CD4-positive, alpha-beta T cell treated with Interleukin-15 for 4 hours (primary cell): ENCODE results near the gene KLHL21.
A peak's percentile ranks its signal among the peaks of the same experiment; 100 is the strongest.
"Not testable (repeated sequence)": the region's sequence is repeated elsewhere in the genome, so short reads cannot be mapped to it uniquely, and the experiment has no call there.

ENCODE experiments used
- DNase-seq: peaks from one replicate; pipeline ENCODE4 v3.0.0-alpha.2; 2020; ENCODE audit warnings: low spot score

KLHL21 gene

GRCh38 chr1:6599991-6600390 is 2.7 kb downstream of the KLHL21 start:
- not testable (repeated sequence) for DNase-seq

- DNase-seq, result peak; percentile 54
Measured at GRCh38 chr1:6599141-6599975, 3.3 kb downstream of the KLHL21 start.

GRCh38 chr1:6597777-6598131 is 4.9 kb downstream of the KLHL21 start:
- no peak for DNase-seq

GRCh38 chr1:6596886-6597776 is 5.5 kb downstream of the KLHL21 start:
- DNase-seq, result no peak

- DNase-seq, result no peak
Measured at GRCh38 chr1:6596351-6596750, 6.3 kb downstream of the KLHL21 start.

- DNase-seq, result no peak
Measured at GRCh38 chr1:6594977-6595740, 7.5 kb downstream of the KLHL21 start.

- no peak for DNase-seq
Measured at GRCh38 chr1:6593810-6594209, 8.9 kb downstream of the KLHL21 start.

- DNase-seq, result no peak
Measured at GRCh38 chr1:6592865-6593593, 9.6 kb downstream of the KLHL21 start.

- no peak for DNase-seq
Measured at GRCh38 chr1:6592441-6592840, 10.2 kb downstream of the KLHL21 start.

- no peak for DNase-seq
Measured at GRCh38 chr1:6591644-6592043, 11.0 kb downstream of the KLHL21 start.

- DNase-seq, result no peak
Measured at GRCh38 chr1:6591222-6591621, 11.4 kb downstream of the KLHL21 start.

GRCh38 chr1:6590046-6590445 is 12.6 kb downstream of the KLHL21 start:
- no peak for DNase-seq

GRCh38 chr1:6588893-6589520 is 13.7 kb downstream of the KLHL21 start:
- DNase-seq, result no peak

GRCh38 chr1:6588128-6588892 is 14.4 kb downstream of the KLHL21 start:
- no peak for DNase-seq

GRCh38 chr1:6587261-6588005 is 15.2 kb downstream of the KLHL21 start:
- no peak for DNase-seq

GRCh38 chr1:6586404-6586816 is 16.3 kb downstream of the KLHL21 start:
- no peak for DNase-seq

GRCh38 chr1:6585841-6586240 is 16.8 kb downstream of the KLHL21 start:
- no peak for DNase-seq

GRCh38 chr1:6585081-6585722 is 17.5 kb downstream of the KLHL21 start:
- no peak for DNase-seq
